ENCODE data around the gene ANKRD29. TPM values are rescaled to one million over a fixed set of nuclear protein-coding genes. Genes with fewer than 3 reads are reported as not detected.

ANKRD29 gene
- total and polyA plus RNA-seq, 9 of the 15 experiments (the other 6 are each of a cell fraction or from before 2014, with no cell fraction given) = 0.36 TPM; not detected in 8

DNA sequence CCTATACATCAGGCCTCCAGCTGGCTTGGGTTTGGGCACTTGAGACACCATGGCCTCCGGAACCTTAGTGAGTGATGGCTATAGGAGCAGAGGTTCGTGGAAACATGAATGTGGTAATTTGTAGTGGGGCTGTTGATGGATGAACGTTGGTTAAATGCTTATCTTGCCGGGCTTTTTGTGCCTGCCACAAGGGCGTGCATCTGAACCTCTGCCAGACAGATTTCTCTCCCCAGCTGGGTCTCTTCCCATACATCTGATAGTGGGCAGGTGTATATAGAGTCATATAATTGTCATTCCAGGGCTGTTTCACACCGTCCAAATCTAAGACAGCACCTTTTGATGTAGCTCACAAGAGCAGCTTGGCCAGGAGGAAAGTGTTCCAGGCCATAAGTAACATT, 41.3 kb upstream of the ANKRD29 start:
- Histone ChIP-seq H3K9ac (ENCODE audit: insufficient read depth in 1 of 2, low read depth in 2 of 2, low read length in 2 of 2) (no peak overlapping the region), H3K9me3 (replicated peaks; ENCODE audit: control insufficient read depth, insufficient read depth, low read depth, low read length) (no peaks in the 10 kb centered on the region), H3K36me3 (ENCODE audit: control insufficient read depth, insufficient read depth, low read length) (no peaks in the 10 kb centered on the region), H3K4me3 (no peak overlapping the region), H3K79me2 (ENCODE audit: control insufficient read depth, insufficient read depth, low read length) (no peaks in the 10 kb centered on the region), H3K9me1 (ENCODE audit: control insufficient read depth, insufficient read depth, low read length) (no peaks in the 10 kb centered on the region), H3K27me3 (ENCODE audit: control insufficient read depth in 2 of 2, insufficient read depth in 2 of 2, low read length in 2 of 2) (peaks cover 15 to 25% of the 10 kb centered on the region in 2 experiments), H3K4me1 (replicated peaks in 1 of 2; ENCODE audit: control insufficient read depth in 2 of 2, insufficient read depth in 2 of 2, low read length in 2 of 2) (peaks cover 0 to 4% of the 10 kb centered on the region in 2 experiments; a peak in 1 of 5 replicates), H3K4me2 (ENCODE audit: insufficient read depth, low read length) (no peak overlapping the region; the same call in 1 of the 2 replicates), H2AFZ (ENCODE audit: low read depth, low read length) (no peak overlapping the region), H3K27ac (ENCODE audit: extremely low read depth, low read depth, low read length) (no peak overlapping the region), H4K20me1 (replicated peaks; ENCODE audit: control insufficient read depth, insufficient read depth, low read length) (no peaks in the 10 kb centered on the region)
- ChIA-PET CTCF (ENCODE audit: low intra/inter-chr PET ratio) (interaction anchor here (0.9 to 1.1 kb wide), 2 partner anchors 113 to 215 kb away, joined by 3 to 5 read pairs; no protein-coding TSS in a partner anchor), POLR2A (interaction anchor here (0.7 to 1.0 kb wide), 2 partner anchors 32 to 64 kb away, joined by 4 read pairs; no protein-coding TSS in a partner anchor)
- DNase-seq (ENCODE audit: extremely low read depth in 1 of 4, low spot score in 3 of 4) (no peak), FAIRE-seq (no peak), ATAC-seq (no peak)
- intact Hi-C loops (cut with micrococcal nuclease) (loop anchor here (1.0 to 5.0 kb wide), 4 partner anchors 82 to 892 kb away; no protein-coding TSS in a partner anchor), in situ Hi-C loops (cut with MboI) (no loop called here)
- no TSS peak for BruUV-seq (replicated peaks)
- WGBS (ENCODE audit: insufficient coverage, low coverage, missing lambda C conversion rate) = under 1% methylated on average over 6 of the region's 6 CpGs
- TF ChIP-seq, protein P1, sequence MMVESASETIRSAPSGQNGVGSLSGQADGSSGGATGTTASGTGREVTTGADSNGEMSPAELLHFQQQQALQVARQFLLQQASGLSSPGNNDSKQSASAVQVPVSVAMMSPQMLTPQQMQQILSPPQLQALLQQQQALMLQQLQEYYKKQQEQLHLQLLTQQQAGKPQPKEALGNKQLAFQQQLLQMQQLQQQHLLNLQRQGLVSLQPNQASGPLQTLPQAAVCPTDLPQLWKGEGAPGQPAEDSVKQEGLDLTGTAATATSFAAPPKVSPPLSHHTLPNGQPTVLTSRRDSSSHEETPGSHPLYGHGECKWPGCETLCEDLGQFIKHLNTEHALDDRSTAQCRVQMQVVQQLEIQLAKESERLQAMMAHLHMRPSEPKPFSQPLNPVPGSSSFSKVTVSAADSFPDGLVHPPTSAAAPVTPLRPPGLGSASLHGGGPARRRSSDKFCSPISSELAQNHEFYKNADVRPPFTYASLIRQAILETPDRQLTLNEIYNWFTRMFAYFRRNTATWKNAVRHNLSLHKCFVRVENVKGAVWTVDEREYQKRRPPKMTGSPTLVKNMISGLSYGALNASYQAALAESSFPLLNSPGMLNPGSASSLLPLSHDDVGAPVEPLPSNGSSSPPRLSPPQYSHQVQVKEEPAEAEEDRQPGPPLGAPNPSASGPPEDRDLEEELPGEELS (CRISPR knock-in tag; IDR thresholded peaks at IDR 0.05; ENCODE audit: borderline replicate concordance) = no peak
- TF ChIP-seq CREBBP (IDR thresholded peaks at IDR 0.05; ENCODE audit: low read depth, low read length) (no peak), TBL1XR1 (IDR thresholded peaks at IDR 0.05; ENCODE audit: low read length in 2 of 2) (no peak), ZNF23 (CRISPR knock-in tag; IDR thresholded peaks at IDR 0.05) (no peak), GATAD2A (IDR thresholded peaks at IDR 0.05) (no peak), SP1 (CRISPR knock-in tag; IDR thresholded peaks at IDR 0.05) (no peak), PHF20 (IDR thresholded peaks at IDR 0.05; ENCODE audit: partially characterized antibody) (no peak), ZFX (CRISPR knock-in tag; IDR thresholded peaks at IDR 0.05) (no peak), ARHGAP35 (IDR thresholded peaks at IDR 0.05; ENCODE audit: partially characterized antibody) (no peak), LCOR (CRISPR knock-in tag; IDR thresholded peaks at IDR 0.05) (no peak), JUND (IDR thresholded peaks at IDR 0.05; ENCODE audit: borderline replicate concordance, low read depth, low read length) (no peak), JUND (tag; IDR thresholded peaks at IDR 0.05; ENCODE audit: borderline replicate concordance, low read depth, low read length) (no peak)
- TF ChIP-seq, protein P2, sequence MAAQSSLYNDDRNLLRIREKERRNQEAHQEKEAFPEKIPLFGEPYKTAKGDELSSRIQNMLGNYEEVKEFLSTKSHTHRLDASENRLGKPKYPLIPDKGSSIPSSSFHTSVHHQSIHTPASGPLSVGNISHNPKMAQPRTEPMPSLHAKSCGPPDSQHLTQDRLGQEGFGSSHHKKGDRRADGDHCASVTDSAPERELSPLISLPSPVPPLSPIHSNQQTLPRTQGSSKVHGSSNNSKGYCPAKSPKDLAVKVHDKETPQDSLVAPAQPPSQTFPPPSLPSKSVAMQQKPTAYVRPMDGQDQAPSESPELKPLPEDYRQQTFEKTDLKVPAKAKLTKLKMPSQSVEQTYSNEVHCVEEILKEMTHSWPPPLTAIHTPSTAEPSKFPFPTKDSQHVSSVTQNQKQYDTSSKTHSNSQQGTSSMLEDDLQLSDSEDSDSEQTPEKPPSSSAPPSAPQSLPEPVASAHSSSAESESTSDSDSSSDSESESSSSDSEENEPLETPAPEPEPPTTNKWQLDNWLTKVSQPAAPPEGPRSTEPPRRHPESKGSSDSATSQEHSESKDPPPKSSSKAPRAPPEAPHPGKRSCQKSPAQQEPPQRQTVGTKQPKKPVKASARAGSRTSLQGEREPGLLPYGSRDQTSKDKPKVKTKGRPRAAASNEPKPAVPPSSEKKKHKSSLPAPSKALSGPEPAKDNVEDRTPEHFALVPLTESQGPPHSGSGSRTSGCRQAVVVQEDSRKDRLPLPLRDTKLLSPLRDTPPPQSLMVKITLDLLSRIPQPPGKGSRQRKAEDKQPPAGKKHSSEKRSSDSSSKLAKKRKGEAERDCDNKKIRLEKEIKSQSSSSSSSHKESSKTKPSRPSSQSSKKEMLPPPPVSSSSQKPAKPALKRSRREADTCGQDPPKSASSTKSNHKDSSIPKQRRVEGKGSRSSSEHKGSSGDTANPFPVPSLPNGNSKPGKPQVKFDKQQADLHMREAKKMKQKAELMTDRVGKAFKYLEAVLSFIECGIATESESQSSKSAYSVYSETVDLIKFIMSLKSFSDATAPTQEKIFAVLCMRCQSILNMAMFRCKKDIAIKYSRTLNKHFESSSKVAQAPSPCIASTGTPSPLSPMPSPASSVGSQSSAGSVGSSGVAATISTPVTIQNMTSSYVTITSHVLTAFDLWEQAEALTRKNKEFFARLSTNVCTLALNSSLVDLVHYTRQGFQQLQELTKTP (IDR thresholded peaks at IDR 0.05; ENCODE audit: low read depth in 1 of 2, partially characterized antibody in 2 of 2) = no peak
- TF ChIP-seq, protein P3, sequence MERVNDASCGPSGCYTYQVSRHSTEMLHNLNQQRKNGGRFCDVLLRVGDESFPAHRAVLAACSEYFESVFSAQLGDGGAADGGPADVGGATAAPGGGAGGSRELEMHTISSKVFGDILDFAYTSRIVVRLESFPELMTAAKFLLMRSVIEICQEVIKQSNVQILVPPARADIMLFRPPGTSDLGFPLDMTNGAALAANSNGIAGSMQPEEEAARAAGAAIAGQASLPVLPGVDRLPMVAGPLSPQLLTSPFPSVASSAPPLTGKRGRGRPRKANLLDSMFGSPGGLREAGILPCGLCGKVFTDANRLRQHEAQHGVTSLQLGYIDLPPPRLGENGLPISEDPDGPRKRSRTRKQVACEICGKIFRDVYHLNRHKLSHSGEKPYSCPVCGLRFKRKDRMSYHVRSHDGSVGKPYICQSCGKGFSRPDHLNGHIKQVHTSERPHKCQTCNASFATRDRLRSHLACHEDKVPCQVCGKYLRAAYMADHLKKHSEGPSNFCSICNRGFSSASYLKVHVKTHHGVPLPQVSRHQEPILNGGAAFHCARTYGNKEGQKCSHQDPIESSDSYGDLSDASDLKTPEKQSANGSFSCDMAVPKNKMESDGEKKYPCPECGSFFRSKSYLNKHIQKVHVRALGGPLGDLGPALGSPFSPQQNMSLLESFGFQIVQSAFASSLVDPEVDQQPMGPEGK (CRISPR knock-in tag; IDR thresholded peaks at IDR 0.05; ENCODE audit: borderline replicate concordance) = no peak
